CD4-positive, alpha-beta T cell treated with Interleukin-21 for 1 hour (primary cell): ENCODE data around the gene KCNG2.
"Not testable (repeated sequence)": the region's sequence is repeated elsewhere in the genome, so short reads cannot be mapped to it uniquely, and the experiment has no call there.

ENCODE experiments used
- DNase-seq: peaks from one replicate; pipeline ENCODE4 v3.0.0-alpha.2; 2020

The KCNG2 gene

GRCh38 chr18:79855147-79855933 lies 57.6 kb downstream of the KCNG2 start:
- no peak for DNase-seq

GRCh38 chr18:79856119-79857007 lies 58.6 kb downstream of the KCNG2 start:
- no peak for DNase-seq

GRCh38 chr18:79857082-79857671 lies 59.4 kb downstream of the KCNG2 start:
- no peak for DNase-seq

GRCh38 chr18:79859314-79859713 lies 61.6 kb downstream of the KCNG2 start:
- no peak for DNase-seq

- no peak for DNase-seq
These were observed 63.9 kb downstream of the KCNG2 start for GRCh38 chr18:79861687-79862086.

GRCh38 chr18:79862562-79862961 lies 64.8 kb downstream of the KCNG2 start:
- no peak for DNase-seq

GRCh38 chr18:79863161-79864005 lies 65.6 kb downstream of the KCNG2 start:
- no peak for DNase-seq

GRCh38 chr18:79864006-79864725 lies 66.4 kb downstream of the KCNG2 start:
- DNase-seq: no peak

GRCh38 chr18:79864955-79865354 lies 67.2 kb downstream of the KCNG2 start:
- not testable (repeated sequence) for DNase-seq

- not testable (repeated sequence) for DNase-seq
These were observed 68.2 kb downstream of the KCNG2 start for GRCh38 chr18:79865951-79866350.

- DNase-seq: no peak
These were observed 69.3 kb downstream of the KCNG2 start for GRCh38 chr18:79866889-79867574.

GRCh38 chr18:79867666-79868065 lies 69.9 kb downstream of the KCNG2 start:
- DNase-seq: no peak

- DNase-seq: no peak
These were observed 70.5 kb downstream of the KCNG2 start for GRCh38 chr18:79868168-79868784.

GRCh38 chr18:79868811-79869541 lies 71.2 kb downstream of the KCNG2 start:
- no peak for DNase-seq

GRCh38 chr18:79869591-79870300 lies 72.0 kb downstream of the KCNG2 start:
- no peak for DNase-seq

GRCh38 chr18:79870301-79871025 lies 72.7 kb downstream of the KCNG2 start:
- DNase-seq: no peak

GRCh38 chr18:79871026-79871390 lies 73.3 kb downstream of the KCNG2 start:
- no peak for DNase-seq

GRCh38 chr18:79871481-79872091 lies 73.8 kb downstream of the KCNG2 start:
- no peak for DNase-seq
